Upper lobe of left lung (tissue), 4 donors: ENCODE data around the gene STOM.

Experiments
- POLR2A ChIP-seq, 4 donors: fragments of 450-650 bp; IDR thresholded peaks; one replicate each; pipeline ENCODE4 v1.5.1; 2016 to 2017; ENCODE audit warnings: antibody characterized with exemption in 4 of 4, mild to moderate bottlenecking in 2 of 4
- POLR2AphosphoS5 ChIP-seq, 2 donors: sonication (generic); formaldehyde crosslinking; IDR thresholded peaks; one replicate each; pipeline ENCODE4 v1.5.1; 2017; ENCODE audit warnings: antibody characterized with exemption in 2 of 2
- TF ChIP-seq, protein P1 (sequence below), 6 experiments: fragments of 450-650 bp in 4 of 6; fragments of 200-600 bp in 2 of 6; sonication (generic) in 2 of 6; IDR thresholded peaks; one replicate each; pipeline ENCODE4 v1.5.1; 2016 to 2019; ENCODE audit warnings: antibody characterized with exemption in 6 of 6

DNA sequence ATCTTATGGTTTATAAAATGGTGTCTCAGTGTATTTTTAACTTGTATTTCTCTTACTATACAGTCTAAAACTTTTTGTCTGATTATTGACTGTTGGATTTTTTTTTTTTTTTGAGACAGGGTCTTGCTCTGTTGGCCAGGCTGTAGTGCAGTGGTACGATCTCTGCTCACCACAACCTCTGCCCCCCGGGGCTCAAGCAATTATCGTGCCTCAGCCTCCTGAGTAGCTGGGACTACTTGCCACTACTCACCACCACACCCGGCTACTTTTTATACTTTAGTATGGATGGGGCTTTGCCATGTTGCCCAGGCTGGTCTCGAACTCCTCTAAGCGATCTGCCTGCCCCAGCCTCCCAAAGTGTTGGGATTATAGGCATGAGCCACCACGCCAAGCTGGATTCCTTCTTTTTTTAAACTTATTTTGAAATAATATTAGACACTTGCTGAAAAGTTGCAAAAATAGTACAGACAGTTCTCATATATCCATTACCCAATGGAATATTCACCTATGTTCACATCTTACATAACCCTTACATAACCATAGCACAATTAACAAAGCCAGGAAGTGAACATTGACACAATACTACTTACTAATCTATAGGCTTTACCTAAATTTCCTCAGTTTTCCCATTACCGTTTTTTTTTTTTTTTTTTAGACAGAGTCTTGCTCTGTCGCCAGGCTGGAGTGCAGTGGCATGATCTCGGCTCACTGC lies 47.2 kb downstream of the STOM start:
- TF ChIP-seq POLR2AphosphoS5 (IDR thresholded peaks at IDR 0.05) = no peak
- TF ChIP-seq, protein P1, sequence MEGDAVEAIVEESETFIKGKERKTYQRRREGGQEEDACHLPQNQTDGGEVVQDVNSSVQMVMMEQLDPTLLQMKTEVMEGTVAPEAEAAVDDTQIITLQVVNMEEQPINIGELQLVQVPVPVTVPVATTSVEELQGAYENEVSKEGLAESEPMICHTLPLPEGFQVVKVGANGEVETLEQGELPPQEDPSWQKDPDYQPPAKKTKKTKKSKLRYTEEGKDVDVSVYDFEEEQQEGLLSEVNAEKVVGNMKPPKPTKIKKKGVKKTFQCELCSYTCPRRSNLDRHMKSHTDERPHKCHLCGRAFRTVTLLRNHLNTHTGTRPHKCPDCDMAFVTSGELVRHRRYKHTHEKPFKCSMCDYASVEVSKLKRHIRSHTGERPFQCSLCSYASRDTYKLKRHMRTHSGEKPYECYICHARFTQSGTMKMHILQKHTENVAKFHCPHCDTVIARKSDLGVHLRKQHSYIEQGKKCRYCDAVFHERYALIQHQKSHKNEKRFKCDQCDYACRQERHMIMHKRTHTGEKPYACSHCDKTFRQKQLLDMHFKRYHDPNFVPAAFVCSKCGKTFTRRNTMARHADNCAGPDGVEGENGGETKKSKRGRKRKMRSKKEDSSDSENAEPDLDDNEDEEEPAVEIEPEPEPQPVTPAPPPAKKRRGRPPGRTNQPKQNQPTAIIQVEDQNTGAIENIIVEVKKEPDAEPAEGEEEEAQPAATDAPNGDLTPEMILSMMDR (IDR thresholded peaks at IDR 0.05) = no peak
- TF ChIP-seq POLR2A (IDR thresholded peaks at IDR 0.05) = no peak
